Naive B cell (primary cell): ENCODE results near the gene CPA5. TPM values are rescaled to one million over a fixed set of nuclear protein-coding genes. Genes with fewer than 3 reads are reported as not detected.

Experiments used
- ATAC-seq, 2 donors: fragments of 150-1000 bp; cut with Tn5 transposase; 2 replicates each; pipeline ENCODE4 v1.10.0; 2021; ENCODE audit warnings: low read depth in 2 of 2, mild to moderate bottlenecking in 2 of 2, moderate library complexity in 2 of 2
- DNase-seq: peaks from one replicate; pipeline ENCODE4 v3.0.0; 2022
- H3K27ac Mint-ChIP-seq, 6 donors: one replicate each; pipeline ENCODE4 v1.8.0; 2020 to 2022; ENCODE audit warnings: mild to moderate bottlenecking in 6 of 6, mixed read lengths in 6 of 6, moderate library complexity in 5 of 6, inconsistent platforms in 2 of 6
- H3K27me3 Mint-ChIP-seq, 3 donors: one replicate each; pipeline ENCODE4 v1.8.0; 2021 to 2022; ENCODE audit warnings: mixed read lengths in 3 of 3, mild to moderate bottlenecking in 1 of 3
- H3K36me3 Mint-ChIP-seq, 2 donors: one replicate each; pipeline ENCODE4 v1.8.0; 2020 to 2022; ENCODE audit warnings: mixed read lengths in 2 of 2, inconsistent platforms in 1 of 2, mild to moderate bottlenecking in 1 of 2
- H3K4me1 Mint-ChIP-seq, 3 donors: one replicate each; pipeline ENCODE4 v1.8.0; 2020 to 2022; ENCODE audit warnings: mixed read lengths in 3 of 3, inconsistent platforms in 1 of 3, mild to moderate bottlenecking in 1 of 3, moderate library complexity in 1 of 3
- H3K4me3 Mint-ChIP-seq, 8 donors: one replicate each; pipeline ENCODE4 v1.8.0; 2020 to 2022; ENCODE audit warnings: mild to moderate bottlenecking in 8 of 8, mixed read lengths in 8 of 8, moderate library complexity in 8 of 8, inconsistent platforms in 2 of 8
- H3K9me3 Mint-ChIP-seq, 7 donors: one replicate each; pipeline ENCODE4 v1.8.0; 2020 to 2022; ENCODE audit warnings: mixed read lengths in 7 of 7, mild to moderate bottlenecking in 5 of 7, inconsistent platforms in 2 of 7, moderate library complexity in 1 of 7
- polyA plus RNA-seq, 6 donors: library from polyadenylated mRNA; unstranded; fragments of 300-500 nt; fragmentation: Illumina TruSeq; gene quantifications; one replicate each; pipeline ENCODE4 v1.2.3, GENCODE V29; 2021; ENCODE audit warnings: low read depth in 6 of 6

Gene CPA5
- polyA plus RNA-seq, 6 donors from 2014 or later: 0.18 TPM; not detected in 5

DNA sequence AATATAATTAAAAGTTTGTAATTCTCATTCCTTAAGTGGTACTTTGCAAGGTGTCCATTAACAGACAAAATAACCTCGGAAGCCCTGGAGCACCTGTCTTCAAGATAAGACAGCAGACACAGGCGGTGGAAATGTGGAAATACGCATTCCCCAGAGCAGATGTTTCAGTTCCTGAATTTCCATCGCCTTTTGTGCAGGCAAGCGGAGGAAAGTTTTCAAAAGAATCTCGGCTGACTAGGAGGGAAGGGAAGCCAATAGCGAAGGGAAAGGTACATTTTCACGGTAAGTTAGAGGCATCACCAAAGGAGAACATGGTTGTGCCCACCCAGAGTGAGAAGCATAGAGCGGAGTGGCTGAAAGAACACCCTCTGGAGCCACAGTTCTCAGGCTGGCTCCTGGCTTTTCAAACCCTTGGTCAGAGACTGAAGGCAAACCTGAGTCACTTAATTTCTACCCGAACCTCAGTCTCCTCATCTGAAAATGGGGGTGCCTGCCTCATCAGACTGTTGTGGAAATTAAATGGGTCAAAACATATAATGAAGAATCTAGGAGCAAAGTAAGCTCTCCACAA is 49.3 kb downstream of the CPA5 start:
- no peaks in the 10 kb centered on the region for H3K27me3 Mint-ChIP-seq
- peaks cover 0 to under 1% (median 0%) of the 10 kb centered on the region in 7 donors for H3K9me3 Mint-ChIP-seq
- H3K4me3 Mint-ChIP-seq: no peak overlapping the region
- DNase-seq: no peak
- ATAC-seq: no peak
- peaks cover 4 to 15% (median 10%) of the 10 kb centered on the region in 3 donors for H3K4me1 Mint-ChIP-seq
- H3K36me3 Mint-ChIP-seq: peaks cover 0 to 5% of the 10 kb centered on the region in 2 donors
- H3K27ac Mint-ChIP-seq: peak overlapping the region in 2 of 6 donors; percentile 75 to 91

DNA sequence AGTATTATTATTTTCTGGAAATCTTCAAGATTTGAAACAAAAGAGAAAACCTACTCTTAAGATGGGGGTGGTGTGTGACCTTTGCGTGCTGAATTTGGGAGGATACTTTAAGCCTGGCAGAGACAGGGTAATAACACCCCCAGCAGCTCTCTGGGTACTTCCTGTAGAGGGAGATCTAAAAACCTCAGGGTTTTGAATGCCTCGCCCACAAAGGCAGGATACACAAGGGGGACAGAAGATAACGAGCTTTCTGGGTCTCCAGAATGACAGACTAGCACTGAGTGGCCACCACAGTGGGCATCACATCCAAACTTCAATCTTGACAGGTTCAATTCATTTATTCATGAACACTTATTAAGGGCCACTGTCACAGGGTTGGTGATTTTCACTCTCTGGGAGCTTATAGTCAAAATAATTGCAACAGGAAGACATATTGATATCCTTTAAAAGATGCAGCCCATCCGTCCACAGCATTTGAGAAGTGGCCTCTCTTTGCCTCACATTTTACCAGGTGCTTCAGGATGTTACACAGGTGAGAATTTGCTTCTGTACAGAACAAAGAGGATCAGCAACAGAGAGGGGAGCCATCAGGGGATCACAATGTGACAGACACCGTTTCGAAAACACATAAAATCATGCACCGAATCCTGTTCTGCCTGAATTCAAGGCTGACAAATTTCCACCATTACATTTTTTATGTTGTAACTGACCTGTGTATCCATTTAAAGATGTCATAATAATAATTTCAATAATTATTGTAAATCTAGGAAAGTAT is 50.0 kb downstream of the CPA5 start:
- Mint-ChIP-seq H3K9me3 (no peaks in the 10 kb centered on the region), H3K27ac (peak overlapping the region in 1 of 6 donors; percentile 91), H3K36me3 (peaks cover 0 to 5% of the 10 kb centered on the region in 2 donors), H3K4me1 (peaks cover 4 to 15% (median 10%) of the 10 kb centered on the region in 3 donors), H3K27me3 (no peaks in the 10 kb centered on the region), H3K4me3 (no peak overlapping the region)
- DNase-seq (no peak), ATAC-seq (no peak)

DNA sequence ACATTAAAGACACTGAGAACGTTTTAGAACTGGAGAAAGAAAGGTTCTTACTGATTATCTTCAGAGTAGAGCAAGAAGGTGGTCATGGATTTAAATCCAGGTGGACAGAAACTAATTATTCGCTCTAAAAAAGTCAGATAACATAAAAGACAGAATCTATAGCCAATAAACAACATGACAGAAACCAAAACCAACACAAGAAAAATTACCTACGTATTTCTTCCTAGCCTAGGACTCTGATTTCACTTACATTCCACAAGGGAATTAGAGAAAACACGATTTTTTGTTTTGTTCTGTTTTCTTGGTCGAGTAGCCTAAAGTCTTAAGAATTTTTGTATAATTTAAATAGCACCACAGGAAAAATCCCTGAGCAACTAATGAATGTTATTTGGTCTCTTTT is 50.8 kb downstream of the CPA5 start:
- Mint-ChIP-seq H3K36me3 (peaks cover 0 to 5% of the 10 kb centered on the region in 2 donors), H3K27ac (no peak overlapping the region), H3K4me1 (peaks cover 4 to 15% (median 10%) of the 10 kb centered on the region in 3 donors), H3K27me3 (no peaks in the 10 kb centered on the region), H3K9me3 (no peaks in the 10 kb centered on the region), H3K4me3 (no peak overlapping the region)
- no peak for ATAC-seq
- no peak for DNase-seq

DNA sequence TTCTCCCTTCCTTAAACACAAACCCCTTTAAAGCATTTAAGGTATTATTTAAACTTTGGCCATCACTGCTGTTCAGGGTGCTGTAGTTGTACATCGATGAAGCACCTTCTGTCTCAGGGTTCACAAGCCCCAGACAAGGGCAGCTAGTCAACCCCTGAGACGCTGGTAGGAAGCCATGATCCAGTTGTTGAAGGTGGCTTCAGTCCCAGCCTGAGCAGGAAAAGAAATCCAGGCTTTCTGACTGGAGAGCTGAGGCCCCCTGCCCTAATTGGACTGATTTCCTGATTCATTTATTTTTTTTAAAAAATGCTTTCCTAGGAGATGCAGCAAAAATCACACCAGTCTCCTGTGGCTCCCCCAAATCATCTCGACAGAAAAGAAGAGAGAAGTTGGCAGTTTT is 51.5 kb downstream of the CPA5 start:
- H3K4me1 Mint-ChIP-seq: peaks cover 4 to 15% (median 10%) of the 10 kb centered on the region in 3 donors
- DNase-seq (no peak), ATAC-seq (no peak)
- no peaks in the 10 kb centered on the region for H3K27me3 Mint-ChIP-seq
- H3K4me3 Mint-ChIP-seq: no peak overlapping the region
- H3K27ac Mint-ChIP-seq: peak overlapping the region in 1 of 6 donors; percentile 76
- H3K9me3 Mint-ChIP-seq: no peaks in the 10 kb centered on the region
- H3K36me3 Mint-ChIP-seq: peaks cover 0 to 5% of the 10 kb centered on the region in 2 donors

DNA sequence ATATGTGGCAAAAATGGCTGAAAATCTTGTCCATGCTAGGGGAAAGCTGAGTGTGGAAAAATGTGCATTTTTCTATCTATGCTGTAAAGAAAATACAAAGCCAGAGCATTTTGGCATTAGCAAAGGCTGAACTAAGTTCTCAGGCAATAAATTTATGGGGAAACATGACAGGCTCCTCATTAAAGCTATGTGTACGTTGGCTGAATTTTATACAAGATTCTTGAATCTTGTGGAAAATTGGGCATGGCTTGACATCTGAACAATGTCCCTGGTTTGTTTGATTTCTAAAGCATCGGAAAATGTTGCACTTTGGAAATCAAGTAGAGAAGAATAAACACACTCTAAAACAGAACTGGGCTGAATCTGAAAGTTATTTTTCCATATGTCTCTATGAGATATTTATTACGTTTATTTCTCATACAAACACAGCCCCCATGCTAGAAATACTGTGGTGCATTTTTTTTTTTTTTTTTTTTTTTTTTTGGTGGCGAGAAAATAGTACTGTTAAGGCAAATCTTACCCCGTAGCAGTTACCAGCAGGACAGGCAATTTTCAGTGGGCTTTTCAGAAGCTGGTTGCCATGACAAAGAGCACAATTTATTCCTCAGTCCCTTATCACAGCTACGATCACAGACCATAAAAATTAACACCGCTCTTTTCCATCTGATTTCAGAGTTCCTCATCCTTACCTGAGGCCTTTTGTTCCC is 52.6 kb downstream of the CPA5 start:
- no peaks in the 10 kb centered on the region for H3K27me3 Mint-ChIP-seq
- no peak for DNase-seq
- peaks cover 4 to 15% (median 10%) of the 10 kb centered on the region in 3 donors for H3K4me1 Mint-ChIP-seq
- no peak overlapping the region for H3K4me3 Mint-ChIP-seq
- ATAC-seq: no peak
- no peak overlapping the region for H3K27ac Mint-ChIP-seq
- H3K36me3 Mint-ChIP-seq: peaks cover 0 to 5% of the 10 kb centered on the region in 2 donors
- H3K9me3 Mint-ChIP-seq: no peaks in the 10 kb centered on the region

DNA sequence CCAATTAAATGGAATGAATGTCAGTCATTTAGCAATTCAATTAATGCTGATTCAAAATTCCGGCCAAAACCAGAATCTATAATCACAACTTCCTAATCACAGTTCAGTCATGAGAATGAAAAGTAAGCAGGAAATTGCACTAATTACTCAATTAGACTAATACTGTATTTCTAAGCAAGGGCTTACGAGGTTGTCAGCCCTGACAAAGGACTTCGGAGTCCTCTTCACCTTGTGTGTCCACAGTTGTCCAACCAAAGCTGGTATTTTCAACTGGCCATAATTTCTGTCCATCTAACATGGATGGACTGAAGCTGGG is 53.1 kb downstream of the CPA5 start:
- Mint-ChIP-seq H3K9me3 (no peaks in the 10 kb centered on the region), H3K4me1 (peaks cover 4 to 15% (median 10%) of the 10 kb centered on the region in 3 donors), H3K27me3 (no peaks in the 10 kb centered on the region), H3K4me3 (no peak overlapping the region), H3K27ac (no peak overlapping the region), H3K36me3 (peaks cover 0 to 8% of the 10 kb centered on the region in 2 donors)
- ATAC-seq (no peak), DNase-seq (no peak)

DNA sequence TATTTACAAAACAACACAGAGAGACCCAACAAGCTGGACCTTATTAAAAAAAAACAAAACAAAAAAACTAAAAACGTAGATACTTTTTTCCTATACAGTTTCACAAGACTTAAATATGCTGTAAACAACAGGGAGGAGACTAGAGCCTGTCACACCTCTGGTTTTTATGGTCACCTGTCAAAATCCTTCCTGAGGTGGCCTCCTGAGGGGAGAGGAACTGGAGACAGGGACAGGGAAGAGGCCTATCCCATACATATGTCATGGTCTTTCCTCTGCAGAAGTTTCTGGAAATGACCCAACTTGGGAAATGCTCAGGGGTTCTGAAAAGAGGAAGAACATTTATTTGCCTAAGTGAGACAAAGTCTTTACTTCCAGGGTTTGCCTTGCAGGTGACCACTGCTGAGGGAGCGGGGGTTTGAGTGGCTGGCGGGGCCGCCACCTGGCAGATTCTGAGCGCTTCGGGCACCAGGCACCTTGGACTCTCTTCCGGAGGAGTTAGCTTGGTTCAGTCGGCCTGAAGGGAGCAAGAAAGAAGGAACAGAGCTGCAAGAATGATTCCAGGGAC is 54.0 kb downstream of the CPA5 start:
- no peaks in the 10 kb centered on the region for H3K27me3 Mint-ChIP-seq
- no peak for ATAC-seq
- no peak for DNase-seq
- peaks cover 4 to 11% (median 10%) of the 10 kb centered on the region in 3 donors for H3K4me1 Mint-ChIP-seq
- H3K9me3 Mint-ChIP-seq: no peaks in the 10 kb centered on the region
- H3K36me3 Mint-ChIP-seq: peaks cover 0 to 10% of the 10 kb centered on the region in 2 donors
- H3K4me3 Mint-ChIP-seq: no peak overlapping the region
- H3K27ac Mint-ChIP-seq: peak overlapping the region in 1 of 6 donors; percentile 60

DNA sequence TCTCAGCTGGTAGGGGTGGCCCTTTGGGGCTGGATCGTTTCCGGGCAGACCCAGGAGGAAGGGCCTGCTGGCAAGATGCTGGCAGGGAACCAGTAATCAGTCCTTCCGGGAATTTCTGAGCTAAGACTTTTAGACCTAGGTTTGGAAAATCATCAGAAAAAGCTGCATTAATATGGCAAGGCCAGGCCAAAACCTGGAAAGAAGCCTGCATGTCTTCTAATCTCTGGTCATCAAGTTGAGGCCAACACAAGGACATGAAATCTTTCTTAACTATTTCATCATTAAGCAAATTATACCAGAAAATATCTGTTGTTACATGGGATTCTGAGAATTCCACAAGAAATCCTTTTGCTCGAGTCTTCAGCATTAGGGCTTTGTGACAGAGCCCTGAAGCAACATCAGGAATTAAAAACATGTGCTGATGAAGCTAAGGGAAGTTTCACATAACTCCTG is 55.5 kb downstream of the CPA5 start:
- ATAC-seq (no peak), DNase-seq (no peak)
- no peaks in the 10 kb centered on the region for H3K27me3 Mint-ChIP-seq
- H3K27ac Mint-ChIP-seq: peak overlapping the region in 1 of 6 donors; percentile 44
- no peak overlapping the region for H3K4me3 Mint-ChIP-seq
- peaks cover 0 to 10% of the 10 kb centered on the region in 2 donors for H3K36me3 Mint-ChIP-seq
- no peaks in the 10 kb centered on the region for H3K4me1 Mint-ChIP-seq
- H3K9me3 Mint-ChIP-seq: no peaks in the 10 kb centered on the region

DNA sequence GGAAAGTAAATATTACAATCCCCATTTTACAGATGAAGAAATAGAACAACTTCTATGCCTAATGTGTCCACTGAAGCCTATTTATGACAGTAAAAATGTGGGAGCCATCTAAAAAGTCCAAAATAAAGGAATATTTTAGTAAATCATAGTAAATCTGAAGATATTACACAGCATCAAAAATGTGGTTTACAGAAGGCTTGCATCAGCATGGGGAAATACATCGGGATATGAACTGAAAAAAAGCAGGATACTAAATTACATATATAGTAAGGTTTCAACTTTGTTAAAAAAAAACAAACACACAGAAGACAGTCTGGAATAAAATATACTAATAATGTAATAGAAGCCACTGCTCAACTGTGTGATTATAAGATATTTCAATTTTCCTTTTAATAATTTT is 56.5 kb downstream of the CPA5 start:
- Mint-ChIP-seq H3K9me3 (no peaks in the 10 kb centered on the region), H3K27me3 (no peaks in the 10 kb centered on the region), H3K36me3 (peaks cover 0 to 10% of the 10 kb centered on the region in 2 donors), H3K27ac (no peak overlapping the region), H3K4me3 (no peak overlapping the region), H3K4me1 (no peaks in the 10 kb centered on the region)
- DNase-seq: no peak
- ATAC-seq: no peak

DNA sequence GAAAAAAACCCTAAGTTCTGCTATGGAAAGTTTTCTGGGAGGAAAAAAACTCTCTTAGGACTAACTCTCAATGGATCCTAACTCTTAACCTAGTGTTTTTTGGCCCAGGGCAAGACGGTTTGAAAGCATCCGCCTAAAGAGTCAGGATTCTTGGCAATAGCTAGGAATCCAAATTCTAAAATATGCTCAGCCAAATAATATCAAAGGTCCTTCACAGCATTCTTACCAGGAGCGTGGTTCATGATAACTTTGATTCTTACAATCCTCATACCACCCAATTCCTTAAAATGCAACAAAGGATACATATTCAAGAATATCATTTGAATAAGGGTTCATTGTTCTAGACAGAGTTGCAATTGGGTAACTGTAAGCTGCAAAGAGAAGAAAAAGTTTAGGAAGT is 57.0 kb downstream of the CPA5 start:
- no peak overlapping the region for H3K27ac Mint-ChIP-seq
- H3K9me3 Mint-ChIP-seq: no peaks in the 10 kb centered on the region
- H3K36me3 Mint-ChIP-seq: peaks cover 0 to 10% of the 10 kb centered on the region in 2 donors
- H3K27me3 Mint-ChIP-seq: no peaks in the 10 kb centered on the region
- ATAC-seq (no peak), DNase-seq (no peak)
- H3K4me3 Mint-ChIP-seq: no peak overlapping the region
- no peaks in the 10 kb centered on the region for H3K4me1 Mint-ChIP-seq

DNA sequence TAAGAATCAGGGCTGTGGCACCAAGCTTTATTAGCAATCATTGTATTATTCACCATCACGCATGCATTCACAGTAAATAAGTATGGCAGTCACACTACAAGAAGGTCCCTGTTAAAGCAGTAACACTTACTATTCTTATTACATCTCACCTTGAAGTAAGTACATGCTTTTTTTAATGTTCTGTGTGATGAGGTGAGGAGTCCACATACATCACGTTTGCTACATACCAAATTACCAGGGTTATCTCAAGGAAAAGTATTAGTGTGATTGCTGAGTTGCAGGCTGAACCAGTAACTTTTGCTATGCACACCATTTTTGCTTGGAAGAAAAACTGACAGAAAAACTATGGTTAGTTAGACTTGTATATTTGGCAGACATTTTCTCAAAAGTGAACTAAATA is 60.4 kb downstream of the CPA5 start:
- Mint-ChIP-seq H3K27me3 (no peaks in the 10 kb centered on the region), H3K4me3 (no peak overlapping the region), H3K36me3 (peaks cover 0 to 5% of the 10 kb centered on the region in 2 donors), H3K4me1 (no peaks in the 10 kb centered on the region), H3K9me3 (no peaks in the 10 kb centered on the region), H3K27ac (no peak overlapping the region)
- ATAC-seq: no peak
- no peak for DNase-seq

DNA sequence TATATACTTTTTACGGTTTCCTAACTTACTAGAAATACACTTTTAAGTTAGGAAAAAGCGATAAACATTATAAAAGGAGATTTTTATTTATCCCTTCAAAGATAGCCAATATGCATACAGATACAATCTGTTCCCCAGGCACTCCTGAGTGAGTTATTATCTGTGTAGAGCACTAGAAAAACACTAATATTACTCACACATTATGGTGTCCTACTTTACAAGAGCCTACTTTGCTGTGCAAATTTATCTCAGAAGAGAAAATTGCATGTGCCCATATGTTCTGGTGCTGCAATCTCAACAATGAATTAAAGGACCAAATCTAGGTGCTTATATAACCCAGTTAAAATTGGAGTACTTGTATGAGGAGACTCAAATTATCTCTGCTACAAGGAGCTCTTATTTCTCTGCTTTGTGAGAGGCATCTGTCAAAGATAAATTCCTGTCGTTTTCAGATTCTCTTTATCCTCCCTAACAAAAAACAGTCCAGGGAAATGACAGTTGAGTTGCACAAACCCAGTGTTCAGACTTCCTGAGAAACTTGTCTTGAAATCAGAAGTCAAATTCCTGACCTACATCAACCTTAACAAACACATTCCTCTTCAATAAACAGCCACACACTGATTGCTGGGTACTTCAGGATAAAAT is 64.6 kb downstream of the CPA5 start:
- Mint-ChIP-seq H3K9me3 (no peaks in the 10 kb centered on the region), H3K27me3 (no peaks in the 10 kb centered on the region), H3K36me3 (no peaks in the 10 kb centered on the region), H3K4me1 (no peaks in the 10 kb centered on the region), H3K4me3 (no peak overlapping the region), H3K27ac (no peak overlapping the region)
- DNase-seq (no peak), ATAC-seq (no peak)

DNA sequence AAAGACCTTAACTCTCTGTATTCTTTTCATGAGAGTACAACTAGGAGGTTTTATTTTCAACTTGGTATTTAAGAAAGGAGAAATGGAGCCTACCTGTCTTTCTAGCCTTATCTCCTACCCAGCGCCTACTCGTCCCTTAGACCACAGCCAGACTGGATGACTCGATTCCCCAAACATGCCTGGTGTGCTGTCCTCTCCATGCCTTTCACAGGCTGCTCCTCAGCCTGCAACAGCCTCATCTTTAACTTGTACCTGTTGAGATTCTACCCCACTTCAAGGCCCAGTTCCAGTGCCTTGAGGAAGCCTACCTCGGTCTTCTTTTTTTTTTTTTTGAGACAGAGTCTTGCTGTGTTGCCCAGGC is 65.1 kb downstream of the CPA5 start:
- Mint-ChIP-seq H3K36me3 (no peaks in the 10 kb centered on the region), H3K27me3 (no peaks in the 10 kb centered on the region), H3K4me3 (no peak overlapping the region), H3K4me1 (no peaks in the 10 kb centered on the region), H3K9me3 (no peaks in the 10 kb centered on the region), H3K27ac (peak overlapping the region in 1 of 6 donors; percentile 54)
- ATAC-seq: no peak
- DNase-seq: no peak
